HepG2 (cell line): ENCODE data around the gene RBM19. TPM values are rescaled to one million over a fixed set of nuclear protein-coding genes. Genes with fewer than 3 reads are reported as not detected.
A peak's percentile ranks its signal among the peaks of the same experiment; 100 is the strongest.

Experiments
- BRD4 ChIP-seq: sonication (generic); formaldehyde crosslinking; IDR thresholded peaks from 2 replicates; pipeline ENCODE4 v1.4.0; 2020; ENCODE audit warnings: missing genetic modification reagents
- DZIP1 ChIP-seq: sonication (generic); formaldehyde crosslinking; IDR thresholded peaks from 2 replicates; pipeline ENCODE4 v1.5.0; 2020; ENCODE audit warnings: mild to moderate bottlenecking, missing genetic modification reagents
- EEA1 ChIP-seq: sonication (generic); formaldehyde crosslinking; IDR thresholded peaks from 2 replicates; pipeline ENCODE4 v1.5.1; 2020; ENCODE audit warnings: mild to moderate bottlenecking, missing genetic modification reagents, borderline replicate concordance
- ETV6 ChIP-seq: sonication (generic); formaldehyde crosslinking; conservative IDR thresholded peaks from 2 replicates; pipeline ENCODE4 v1.4.0; 2020; ENCODE audit warnings: missing genetic modification reagents
- IRF1 ChIP-seq: sonication (generic); formaldehyde crosslinking; IDR thresholded peaks from 2 replicates; pipeline ENCODE4 v1.4.0; 2020; ENCODE audit warnings: low read depth, mild to moderate bottlenecking, missing genetic modification reagents
- MXD4 ChIP-seq: IDR thresholded peaks from 2 replicates; pipeline ENCODE4 v1.6.1; 2016; ENCODE audit warnings: mild to moderate bottlenecking, missing biosample characterization, missing genetic modification reagents
- PAWR ChIP-seq: sonication (generic); formaldehyde crosslinking; IDR thresholded peaks from 2 replicates; pipeline ENCODE4 v1.4.0; 2020; ENCODE audit warnings: missing genetic modification reagents, mild to moderate bottlenecking, borderline replicate concordance
- SMARCC2 ChIP-seq: fragments of 450-650 bp; IDR thresholded peaks from 2 replicates; pipeline ENCODE4 v1.6.1; 2017; ENCODE audit warnings: antibody characterized with exemption, mild to moderate bottlenecking
- SP5 ChIP-seq: IDR thresholded peaks from 2 replicates; pipeline ENCODE4 v1.6.1; 2016; ENCODE audit warnings: low read depth, borderline replicate concordance
- TCF7L2 ChIP-seq: IDR thresholded peaks from 2 replicates; pipeline ENCODE4 v1.6.1; 2011; ENCODE audit warnings: mild to moderate bottlenecking, low read depth, low read length, moderate library complexity
- ZFP91 ChIP-seq: sonication (generic); formaldehyde crosslinking; IDR thresholded peaks from 2 replicates; pipeline ENCODE4 v1.9.0; 2022; ENCODE audit warnings: missing genetic modification reagents, mild to moderate bottlenecking, borderline replicate concordance
- ZHX2 ChIP-seq, 2 experiments: sonication (generic) in 1 of 2; formaldehyde crosslinking in 1 of 2; IDR thresholded peaks; 2 replicates each; pipeline versions ENCODE4 v1.6.1 to v1.9.0; 2014 to 2022; ENCODE audit warnings: antibody characterized with exemption in 1 of 2, borderline replicate concordance in 1 of 2, inconsistent platforms in 1 of 2, low read depth in 1 of 2, missing genetic modification reagents in 1 of 2
- ZNF17 ChIP-seq: sonication (generic); formaldehyde crosslinking; IDR thresholded peaks from 2 replicates; pipeline ENCODE4 v1.5.0; 2020; ENCODE audit warnings: mild to moderate bottlenecking, missing genetic modification reagents
- ZNF264 ChIP-seq: sonication (generic); formaldehyde crosslinking; IDR thresholded peaks from 2 replicates; pipeline ENCODE4 v1.4.0; 2020; ENCODE audit warnings: missing genetic modification reagents
- ZNF556 ChIP-seq: sonication (generic); formaldehyde crosslinking; IDR thresholded peaks from 2 replicates; pipeline ENCODE4 v1.4.0; 2020; ENCODE audit warnings: mild to moderate bottlenecking, missing genetic modification reagents, borderline replicate concordance
- ZNF577 ChIP-seq: sonication (generic); formaldehyde crosslinking; IDR thresholded peaks from 2 replicates; pipeline ENCODE4 v1.4.0; 2020; ENCODE audit warnings: mild to moderate bottlenecking, low read depth, missing genetic modification reagents, borderline replicate concordance
- ZNF878 ChIP-seq: sonication (generic); formaldehyde crosslinking; IDR thresholded peaks from 2 replicates; pipeline ENCODE4 v1.8.1; 2023; ENCODE audit warnings: mild to moderate bottlenecking, missing genetic modification reagents, moderate library complexity
- polyA plus RNA-seq, 8 experiments: library from polyadenylated mRNA; depleted of rRNA in 3 of 8; stranded (reverse) in 7 of 8; unstranded in 1 of 8; fragments of >200 nt; fragmentation: Illumina TruSeq in 4 of 8; extraction: Trizol in 4 of 8; gene quantifications; 2 replicates each; pipeline versions ENCODE4 v1.2.1 to v1.2.3, GENCODE V29; 2011 to 2016; ENCODE audit warnings: low read depth in 4 of 8, missing spikeins in 1 of 8, mixed read lengths in 1 of 8; ENCODE audit not compliant: insufficient read depth in 1 of 8
- total RNA-seq, 5 experiments: library from RNA; depleted of rRNA; stranded (reverse); fragments of >200 nt; fragmentation: Illumina TruSeq; extraction: Trizol; gene quantifications; 2 replicates each; pipeline ENCODE4 v1.2.3, GENCODE V29; 2016; ENCODE audit warnings: low read depth in 1 of 5

Gene RBM19
- total and polyA plus RNA-seq, 2 of the 13 experiments (the other 11 are each of a cell fraction or from before 2014, with no cell fraction given), result 19.3 to 32.2 TPM

- TF ChIP-seq BRD4 (CRISPR knock-in tag) (no peak), ZNF17 (CRISPR knock-in tag) (no peak), ZHX2 (IDR thresholded peaks at IDR 0.05; ENCODE audit: low read depth) (no peak), ZHX2 (CRISPR knock-in tag; IDR thresholded peaks at IDR 0.05; ENCODE audit: borderline replicate concordance) (no peak), ZNF264 (CRISPR knock-in tag) (peak; percentile 18; the same call in 1 of the 2 replicates), ZNF556 (CRISPR knock-in tag) (peak; percentile 50; the same call in 1 of the 2 replicates), EEA1 (no peak), TCF7L2 (no peak), PAWR (CRISPR knock-in tag) (no peak), ETV6 (CRISPR knock-in tag) (no peak), DZIP1 (CRISPR knock-in tag) (no peak), IRF1 (CRISPR knock-in tag) (no peak), MXD4 (CRISPR knock-in tag) (peak; percentile 99), SP5 (CRISPR knock-in tag) (peak; percentile 53; the same call in 1 of the 2 replicates), SMARCC2 (no peak), ZNF878 (CRISPR knock-in tag) (no peak), ZFP91 (CRISPR knock-in tag) (peak; percentile 74; the same call in 1 of the 2 replicates), ZNF577 (no peak)
These were observed at the start of gene RBM19 (continued) for GRCh38 chr12:113965951-113966797.
